Esophagus muscularis mucosa (tissue), 4 donors: ENCODE measurements around the gene PLCD3. TPM values are rescaled to one million over a fixed set of nuclear protein-coding genes. Genes with fewer than 3 reads are reported as not detected.
A peak's percentile ranks its signal among the peaks of the same experiment; 100 is the strongest.

Experiments used
- DNase-seq: peaks from one replicate; pipeline ENCODE4 v3.0.0-alpha.2; 2017; ENCODE audit errors: extremely low spot score
- H3K27ac ChIP-seq, 4 donors: fragments of 200-600 bp; sonication (generic); replicated peaks in 1 of 4; 1 replicate in 3 of 4; 2 replicates in 1 of 4; pipeline ENCODE4 v1.5.1; 2016 to 2019; ENCODE audit warnings: mild to moderate bottlenecking in 1 of 4
- H3K27me3 ChIP-seq, 4 donors: fragments of 200-600 bp; sonication (generic); one replicate each; pipeline versions ENCODE4 v1.5.1 to v1.6.0; 2016 to 2019
- H3K36me3 ChIP-seq, 4 donors: fragments of 200-600 bp; sonication (generic); one replicate each; pipeline ENCODE4 v1.5.1; 2016 to 2019
- H3K4me1 ChIP-seq, 4 donors: fragments of 200-600 bp; sonication (generic); one replicate each; pipeline ENCODE4 v1.5.1; 2016 to 2019
- H3K4me3 ChIP-seq, 4 donors: fragments of 200-600 bp; sonication (generic); 1 replicate in 2 of 4; 2 replicates in 2 of 4; pipeline ENCODE4 v1.5.1; 2016 to 2019; ENCODE audit warnings: mild to moderate bottlenecking in 4 of 4, moderate library complexity in 1 of 4
- H3K9me3 ChIP-seq, 4 donors: fragments of 200-600 bp; sonication (generic); 1 replicate in 3 of 4; 2 replicates in 1 of 4; pipeline ENCODE4 v1.5.1; 2016 to 2019
- CTCF ChIP-seq, 3 experiments: fragments of 200-600 bp in 2 of 3; fragments of 450-650 bp in 1 of 3; sonication (generic) in 2 of 3; IDR thresholded peaks; one replicate each; pipeline ENCODE4 v1.5.1; 2017 to 2019; ENCODE audit warnings: antibody characterized with exemption in 3 of 3, mild to moderate bottlenecking in 2 of 3, moderate library complexity in 1 of 3
- EP300 ChIP-seq: sonication (generic); formaldehyde crosslinking; IDR thresholded peaks from one replicate; pipeline ENCODE4 v1.6.1; 2017; ENCODE audit warnings: antibody characterized with exemption
- POLR2A ChIP-seq: fragments of 450-650 bp; IDR thresholded peaks from one replicate; pipeline ENCODE4 v1.6.1; 2017; ENCODE audit warnings: antibody characterized with exemption, moderate library complexity, mild to moderate bottlenecking, low read depth
- POLR2AphosphoS5 ChIP-seq, 2 donors: sonication (generic); formaldehyde crosslinking; IDR thresholded peaks; one replicate each; pipeline ENCODE4 v1.6.1; 2017; ENCODE audit warnings: antibody characterized with exemption in 2 of 2
- WGBS: methylation state at CpG from one replicate; pipeline ENCODE4 v1.1.5; 2018; 5-methylcytosine and 5-hydroxymethylcytosine counted together
- intact Hi-C: fragments of 100-400 bp; cut with DNase I; formaldehyde crosslinking; loops from one replicate; pipeline ENCODE4 v1.15.1; 2023
- total RNA-seq, 4 donors: library from RNA; depleted of rRNA; stranded (reverse); fragments of >200 nt; gene quantifications; one replicate each; pipeline versions ENCODE4 v1.1.0 to v1.2.1, GENCODE V29; 2016

Gene PLCD3
- total RNA-seq, 4 donors from 2014 or later: 49.4 to 154 (median 106) TPM

- no peak for TF ChIP-seq POLR2AphosphoS5 (IDR thresholded peaks at IDR 0.05)
- TF ChIP-seq CTCF (IDR thresholded peaks at IDR 0.05): no peak
- no peak for TF ChIP-seq POLR2A
- intact Hi-C loops: no loop called here
- Histone ChIP-seq H3K4me3 (peak overlapping the region; percentile 68 to 80 (median 72)), H3K27ac (peak overlapping the region; percentile 93 to 97 (median 96)), H3K36me3 (no peaks in the 10 kb centered on the region), H3K9me3 (no peaks in the 10 kb centered on the region), H3K27me3 (no peaks in the 10 kb centered on the region), H3K4me1 (peaks cover 41 to 70% (median 64%) of the 10 kb centered on the region in 4 donors)
- no peak for DNase-seq
- WGBS: 32% methylated on average over 8 of the region's 8 CpGs
Measured at GRCh38 chr17:45150911-45151809, 18.8 kb upstream of the PLCD3 start.

GRCh38 chr17:45149669-45150664, 17.7 kb upstream of the PLCD3 start:
- DNase-seq: no peak
- Histone ChIP-seq H3K27me3 (no peaks in the 10 kb centered on the region), H3K4me1 (peaks cover 41 to 70% (median 64%) of the 10 kb centered on the region in 4 donors), H3K27ac (peak overlapping the region; percentile 93 to 97 (median 96)), H3K36me3 (no peaks in the 10 kb centered on the region), H3K4me3 (peak overlapping the region; percentile 68 to 80 (median 72)), H3K9me3 (no peaks in the 10 kb centered on the region)
- WGBS: under 1% methylated on average over 40 of the region's 56 CpGs
- intact Hi-C loops: no loop called here
- TF ChIP-seq EP300 (no peak), POLR2AphosphoS5 (IDR thresholded peaks at IDR 0.05) (peak; percentile 48 to 65)

GRCh38 chr17:45149037-45149668, 16.8 kb upstream of the PLCD3 start:
- H3K36me3 ChIP-seq: no peaks in the 10 kb centered on the region
- no peaks in the 10 kb centered on the region for H3K9me3 ChIP-seq
- DNase-seq: no peak
- H3K4me1 ChIP-seq: peaks cover 46 to 70% (median 65%) of the 10 kb centered on the region in 4 donors
- peak overlapping the region; percentile 93 to 97 (median 96) for H3K27ac ChIP-seq
- H3K4me3 ChIP-seq: peak overlapping the region; percentile 68 to 80 (median 72)
- intact Hi-C loops: no loop called here
- TF ChIP-seq POLR2A (no peak), EP300 (no peak), POLR2AphosphoS5 (IDR thresholded peaks at IDR 0.05) (peak; percentile 46 to 79), CTCF (IDR thresholded peaks at IDR 0.05) (peak; percentile 81 to 92 (median 92))
- H3K27me3 ChIP-seq: no peaks in the 10 kb centered on the region
- WGBS: 0% methylated on average over 23 of the region's 32 CpGs

GRCh38 chr17:45148183-45149036, 16.1 kb upstream of the PLCD3 start, which contains the start of gene HEXIM1:
Gene HEXIM1 (plus strand): TSS chr17:45148475. CDS start chr17:45149191, 716 bp downstream.
- intact Hi-C loops: no loop called here
- Histone ChIP-seq H3K4me3 (peak within 1 kb of the TSS; percentile 68 to 83 (median 75)), H3K27me3 (no peaks in the 10 kb centered on the region), H3K36me3 (no peaks in the 10 kb centered on the region), H3K9me3 (no peaks in the 10 kb centered on the region), H3K4me1 (peaks cover 49 to 70% (median 66%) of the 10 kb centered on the region in 4 donors), H3K27ac (peak within 1 kb of the TSS; percentile 96 to 100 (median 98))
- WGBS: under 1% methylated on average over 58 of the region's 58 CpGs
- DNase-seq: peak; percentile 100
- peak; percentile 99 to 100 for TF ChIP-seq POLR2AphosphoS5 (IDR thresholded peaks at IDR 0.05)
- TF ChIP-seq CTCF (IDR thresholded peaks at IDR 0.05): peak in 1 of 3 experiments; percentile 21
- TF ChIP-seq EP300: no peak
- TF ChIP-seq POLR2A: peak; percentile 99
